Ovary (tissue), 9 donors: Measurements from ENCODE around the gene FANCC. TPM values are rescaled to one million over a fixed set of nuclear protein-coding genes. Genes with fewer than 3 reads are reported as not detected.
A peak's percentile ranks its signal among the peaks of the same experiment; 100 is the strongest.

Experiments
- DNase-seq, 5 donors: peaks; one replicate each; pipeline ENCODE4 v3.0.0-alpha.2; 2019 to 2020
- H3K27ac ChIP-seq, 2 donors: fragments of 200-600 bp; one replicate each; pipeline versions ENCODE4 v1.5.1 to v1.8.0; 2019 to 2022
- H3K27me3 ChIP-seq: fragments of 200-600 bp; one replicate; pipeline ENCODE4 v1.8.0; 2022
- H3K36me3 ChIP-seq: fragments of 200-600 bp; sonication (generic); one replicate; pipeline ENCODE4 v1.5.1; 2019
- H3K4me1 ChIP-seq: one replicate; pipeline ENCODE4 v1.8.1; 2013; ENCODE audit warnings: mild to moderate bottlenecking, moderate library complexity; ENCODE audit not compliant: insufficient read depth
- H3K4me3 ChIP-seq: fragments of 200-600 bp; sonication (generic); one replicate; pipeline ENCODE4 v1.5.1; 2017
- H3K9me3 ChIP-seq, 2 donors: fragments of 200-600 bp in 1 of 2; sonication (generic) in 1 of 2; one replicate each; pipeline versions ENCODE4 v1.5.1 to v1.8.1; 2013 to 2019; ENCODE audit warnings: mild to moderate bottlenecking in 1 of 2, moderate library complexity in 1 of 2
- CTCF ChIP-seq, 3 donors: fragments of 450-650 bp in 2 of 3; fragments of 200-600 bp in 1 of 3; IDR thresholded peaks; one replicate each; pipeline versions ENCODE4 v1.5.1 to v1.8.0; 2016 to 2022; ENCODE audit warnings: antibody characterized with exemption in 3 of 3, mild to moderate bottlenecking in 1 of 3
- EP300 ChIP-seq: sonication (generic); formaldehyde crosslinking; IDR thresholded peaks from one replicate; pipeline ENCODE4 v1.6.1; 2017; ENCODE audit warnings: antibody characterized with exemption
- POLR2A ChIP-seq: fragments of 450-650 bp; IDR thresholded peaks from one replicate; pipeline ENCODE4 v1.6.1; 2017; ENCODE audit warnings: antibody characterized with exemption, mild to moderate bottlenecking, moderate library complexity
- WGBS, 3 donors: extraction: QIAGEN DNeasy Blood & Tissue Kit in 1 of 3; methylation state at CpG; one replicate each; pipeline versions ENCODE4 v1.1.5 to v1.1.7; 2013 to 2017; 5-methylcytosine and 5-hydroxymethylcytosine counted together
- intact Hi-C, 4 donors: fragments of 100-400 bp; cut with DNase I; formaldehyde crosslinking; loops; one replicate each; pipeline versions ENCODE4 v1.11.0 to v1.15.1; 2022 to 2023
- polyA plus RNA-seq, 2 donors: library from polyadenylated mRNA; stranded (reverse); fragments of 200-250 nt in 1 of 2; fragments of 350-450 nt in 1 of 2; fragmentation: Illumina TruSeq in 1 of 2; extraction: RNeasy Lipid Tissue Mini Kit (QIAGEN cat#74804) in 1 of 2; gene quantifications; one replicate each; pipeline ENCODE4 v1.2.3, GENCODE V29; 2013 to 2014
- total RNA-seq, 7 donors: library from RNA; depleted of rRNA in 2 of 7; stranded (reverse); fragments of >200 nt in 2 of 7; fragmentation: NEBNext Ultra II Directional in 3 of 7; extraction: Animal tissue kit (Norgen Biotek cat#: 25700) in 3 of 7; gene quantifications; one replicate each; pipeline versions ENCODE4 v1.1.0 to v1.2.4, GENCODE V29; 2016 to 2023
- donor health status: DM: no; HTN: no; CAD: no; lungs with moderate emphysema.
- donor health status: DM: no; HTN: no; CAD: no.
- donor health status: Bipolar disorder and iron deficiency.
- donor health status: DM: yes; HTN: yes; CAD: no.
- donor health status: DM: no; HTN: no; CAD: no.
- donor health status: DM: yes; HTN: yes; CAD: no.

Gene FANCC
- total and polyA plus RNA-seq, 9 donors, result 2.9 to 7.5 (median 4.9) TPM

- H3K36me3 ChIP-seq, result no peaks in the 10 kb centered on the region
- H3K27me3 ChIP-seq, result no peaks in the 10 kb centered on the region
- no peak overlapping the region for H3K4me3 ChIP-seq
- 88 to 91% (median 89%) methylated on average over 19 of the region's 19 CpGs for WGBS, 3 donors
- TF ChIP-seq CTCF (IDR thresholded peaks at IDR 0.05) (no peak), EP300 (no peak), POLR2A (no peak)
- H3K27ac ChIP-seq, result no peak overlapping the region
- peak in 1 of 5 donors; percentile 19 for DNase-seq
- intact Hi-C loops, result no loop called here
- H3K9me3 ChIP-seq, result no peaks in the 10 kb centered on the region
- H3K4me1 ChIP-seq, result peaks cover 1% of the 10 kb centered on the region
These were observed 233.1 kb downstream of the FANCC start for GRCh38 chr9:95084254-95084934.

GRCh38 chr9:95083086-95083768 is 234.3 kb downstream of the FANCC start:
- intact Hi-C loops, result no loop called here
- peak in 1 of 5 donors; percentile 9 for DNase-seq
- Histone ChIP-seq H3K4me3 (no peak overlapping the region), H3K4me1 (peaks cover 7% of the 10 kb centered on the region), H3K36me3 (no peaks in the 10 kb centered on the region), H3K9me3 (no peaks in the 10 kb centered on the region), H3K27me3 (no peaks in the 10 kb centered on the region), H3K27ac (no peak overlapping the region)
- 92 to 93% (median 93%) methylated on average over 39 of the region's 39 CpGs for WGBS, 3 donors
- TF ChIP-seq POLR2A (no peak), CTCF (IDR thresholded peaks at IDR 0.05) (no peak), EP300 (no peak)

DNA sequence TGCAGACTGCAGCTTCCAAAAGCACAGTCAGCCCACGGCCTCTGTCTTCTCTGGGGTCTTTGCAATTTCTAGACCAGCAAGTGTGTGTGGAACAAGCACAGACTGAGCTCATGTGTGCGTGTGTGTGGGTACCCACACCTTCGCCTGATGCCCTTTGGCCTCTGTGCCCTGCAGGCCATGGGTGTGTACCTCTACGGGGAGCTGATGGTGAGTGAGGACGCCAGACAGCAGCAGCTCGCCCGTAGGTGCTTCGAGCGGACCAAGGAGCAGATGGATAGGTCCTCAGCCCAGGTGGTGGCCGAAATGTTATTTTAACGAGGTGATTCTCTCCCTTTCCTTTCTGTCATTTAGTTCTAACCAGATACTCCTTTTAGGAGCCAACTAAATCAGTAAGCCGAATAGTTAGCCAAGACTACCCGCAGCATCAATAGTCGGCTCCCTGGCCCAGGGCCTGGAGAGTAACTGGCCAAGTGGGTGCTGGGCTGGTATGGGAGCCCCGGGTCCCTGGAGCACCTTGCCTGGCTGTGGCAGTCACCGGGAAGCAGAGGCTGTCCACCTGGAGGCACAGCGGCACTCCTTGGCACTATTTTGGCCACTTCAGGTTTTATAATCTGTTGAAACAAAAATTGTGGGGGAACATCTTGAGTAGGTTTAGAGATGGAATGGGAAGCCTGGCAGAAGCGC is 235.0 kb downstream of the FANCC start:
- intact Hi-C loops, result no loop called here
- H3K36me3 ChIP-seq, result no peaks in the 10 kb centered on the region
- no peak overlapping the region for H3K4me3 ChIP-seq
- no peak overlapping the region for H3K27ac ChIP-seq
- DNase-seq, result peak in 1 of 5 donors; percentile 23
- no peaks in the 10 kb centered on the region for H3K9me3 ChIP-seq
- peaks cover 7% of the 10 kb centered on the region for H3K4me1 ChIP-seq
- TF ChIP-seq EP300 (no peak), POLR2A (no peak), CTCF (IDR thresholded peaks at IDR 0.05) (no peak)
- WGBS, 3 donors, result 85 to 87% (median 87%) methylated on average over 18 of the region's 18 CpGs
- H3K27me3 ChIP-seq, result no peaks in the 10 kb centered on the region

DNA sequence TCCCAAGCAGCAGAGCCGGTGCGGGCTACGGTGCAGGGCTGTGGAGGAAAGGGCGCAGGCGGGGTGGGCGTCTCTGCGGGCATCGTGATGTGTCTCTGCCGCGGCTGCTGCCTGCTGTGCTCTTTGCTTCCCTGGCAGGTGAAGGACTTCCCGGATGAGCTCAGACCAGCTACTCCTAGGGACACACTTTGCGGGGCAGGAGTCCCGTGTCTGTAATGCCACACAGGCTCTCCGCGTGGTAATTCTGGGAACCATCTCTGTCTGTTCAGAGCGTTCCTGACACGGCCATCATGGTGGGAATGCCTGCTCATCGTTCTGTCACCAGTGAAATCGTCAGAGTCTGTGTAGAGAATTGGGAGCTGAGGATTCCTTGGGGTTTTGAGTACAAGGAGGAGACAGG is 235.5 kb downstream of the FANCC start:
- 84 to 88% (median 88%) methylated on average over 19 of the region's 19 CpGs for WGBS, 3 donors
- Histone ChIP-seq H3K4me3 (no peak overlapping the region), H3K9me3 (no peaks in the 10 kb centered on the region), H3K27ac (no peak overlapping the region), H3K27me3 (no peaks in the 10 kb centered on the region), H3K36me3 (no peaks in the 10 kb centered on the region), H3K4me1 (peaks cover 8% of the 10 kb centered on the region)
- TF ChIP-seq EP300, result no peak
- no peak for TF ChIP-seq POLR2A
- TF ChIP-seq CTCF (IDR thresholded peaks at IDR 0.05), result no peak
- intact Hi-C loops, result no loop called here
- DNase-seq, result peak in 1 of 5 donors; percentile 16
